NCI-H510A treated with DMSO at 0.1 percent for 48 hours (cell line): ENCODE data around the gene NDUFA3.
"Not testable (repeated sequence)": the region's sequence is repeated elsewhere in the genome, so short reads cannot be mapped to it uniquely, and the experiment has no call there.

Source experiments
- DNase-seq: peaks from one replicate; lab custom pipeline; 2025; lab: John Stamatoyannopoulos, UW

NDUFA3 gene

DNA sequence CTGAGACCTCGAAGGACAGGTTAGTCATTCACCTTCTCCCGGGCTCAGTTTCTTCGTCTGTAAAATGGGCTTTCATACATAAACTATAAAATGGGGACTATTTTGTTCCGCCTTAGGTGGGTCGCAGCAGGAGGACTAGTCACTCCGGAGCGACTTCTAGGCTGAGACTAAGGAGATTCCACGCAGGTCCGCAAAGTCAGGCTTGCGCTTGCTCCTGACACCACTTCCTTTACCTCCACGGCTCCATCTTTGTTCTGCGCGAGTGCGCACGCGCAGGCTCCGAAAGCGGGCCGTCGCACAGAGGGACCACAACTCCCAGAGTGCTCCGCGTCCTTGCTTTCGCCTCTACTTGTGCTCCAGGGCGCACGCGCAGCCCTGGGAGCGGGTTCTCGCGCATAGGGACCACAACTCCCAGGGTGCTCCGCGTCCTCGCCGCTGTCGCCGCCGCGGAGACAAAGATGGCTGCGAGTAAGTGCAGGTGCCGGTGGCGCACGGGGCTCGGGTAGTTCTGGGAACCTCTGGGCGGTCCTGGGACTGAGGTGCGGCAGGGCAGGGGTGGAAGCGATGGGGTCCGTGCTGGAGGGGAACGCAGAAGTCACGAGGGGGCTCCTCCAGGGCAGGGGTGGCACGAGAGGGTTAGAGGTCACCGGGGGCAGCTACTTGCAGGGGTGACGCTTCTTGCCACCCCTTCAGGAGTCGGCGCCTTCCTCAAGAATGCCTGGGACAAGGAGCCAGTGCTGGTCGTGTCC, at the start of gene NDUFA3:
Gene NDUFA3 (plus strand): TSS at position 435 of the 749 bp plus-strand sequence. CDS start 24 bp downstream, at position 459.
- DNase-seq: peak; percentile 95

GRCh38 chr19:54062643-54063042, 40.0 kb upstream of the NDUFA3 start:
- no peak for DNase-seq

- no peak for DNase-seq
Observed at GRCh38 chr19:54063350-54064116, 39.1 kb upstream of the NDUFA3 start, which contains the start of gene VSTM1. Gene VSTM1 (minus strand): TSS chr19:54063897. CDS start chr19:54063777, 120 bp downstream.

GRCh38 chr19:54069470-54069869, 33.2 kb upstream of the NDUFA3 start:
- no peak for DNase-seq

DNA sequence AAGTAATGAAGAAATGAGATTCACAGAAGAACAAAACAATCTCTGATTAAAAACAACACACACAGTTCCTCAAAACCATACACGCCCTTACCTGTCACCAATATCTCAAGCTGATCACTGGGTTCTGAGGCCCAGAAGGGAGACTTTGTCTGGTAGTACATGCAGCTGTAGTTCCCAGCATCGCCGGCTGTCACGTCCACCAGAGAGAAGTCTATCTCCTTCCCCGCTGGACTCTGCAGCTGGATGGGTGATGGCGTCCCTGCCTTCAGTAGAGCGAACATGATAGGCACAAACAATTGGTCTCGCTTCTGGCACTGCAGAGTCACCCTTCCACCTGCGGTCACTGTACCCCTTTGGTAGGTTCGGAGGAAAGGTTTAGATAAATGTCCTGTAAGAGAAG, 28.8 kb upstream of the NDUFA3 start:
- DNase-seq: no peak

- no peak for DNase-seq
Observed at GRCh38 chr19:54074851-54075250, 27.8 kb upstream of the NDUFA3 start.

DNA sequence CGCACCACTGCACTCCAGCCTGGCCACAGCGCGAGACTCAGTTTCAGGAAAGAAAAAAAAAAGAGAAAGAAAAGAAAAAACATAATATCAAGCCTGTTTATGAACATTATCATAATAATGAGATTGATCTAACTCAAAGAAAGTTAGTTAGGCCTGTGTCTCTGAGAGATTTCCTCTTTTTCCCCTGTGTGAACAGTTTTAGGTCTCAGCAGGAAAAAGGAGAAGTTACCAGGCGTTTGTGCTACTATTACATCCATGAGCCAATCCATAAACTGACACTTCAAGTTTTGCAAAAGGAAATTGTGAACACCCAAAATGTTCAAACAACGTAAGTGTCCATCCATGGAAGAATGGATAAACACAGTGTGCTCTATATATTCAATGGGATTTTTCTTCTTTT, 25.3 kb upstream of the NDUFA3 start:
- DNase-seq: no peak

GRCh38 chr19:54081032-54081431, 21.6 kb upstream of the NDUFA3 start, which contains the start of gene TARM1:
Gene TARM1 (minus strand): TSS chr19:54081365. CDS start chr19:54081340, 25 bp downstream.
- DNase-seq: no peak

GRCh38 chr19:54084410-54084809, 18.2 kb upstream of the NDUFA3 start:
- no peak for DNase-seq

DNA sequence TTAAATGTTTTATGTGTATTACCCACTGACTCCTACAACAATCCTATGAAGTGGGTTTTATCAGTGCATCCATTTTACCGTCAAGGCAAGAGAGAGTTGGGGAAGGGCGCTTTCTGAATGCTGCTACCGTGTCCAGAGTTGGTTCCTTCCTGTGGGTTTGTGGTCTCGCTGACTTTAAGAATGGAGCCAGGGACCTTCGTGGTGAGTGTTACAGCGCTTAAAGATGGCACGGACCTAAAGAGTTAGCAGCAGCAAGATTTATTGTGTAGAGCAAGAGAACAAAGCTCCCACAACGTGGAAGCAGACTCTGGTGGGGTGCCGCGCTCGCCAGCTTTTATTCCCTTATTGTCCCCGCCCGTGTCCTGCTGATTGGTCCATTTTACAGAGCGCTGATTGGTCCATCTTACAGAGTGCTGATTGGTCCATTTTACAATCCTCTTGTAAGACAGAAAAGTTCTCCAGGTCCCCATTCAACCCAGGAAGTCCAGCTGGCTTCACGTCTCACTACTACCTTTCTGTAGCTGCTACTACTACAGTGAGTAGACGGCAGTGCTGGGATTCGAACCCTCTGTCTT, 8.1 kb upstream of the NDUFA3 start:
- DNase-seq: no peak

- DNase-seq: no peak
Observed at GRCh38 chr19:54095136-54095858, 7.4 kb upstream of the NDUFA3 start.

GRCh38 chr19:54095859-54096616, 6.6 kb upstream of the NDUFA3 start:
- DNase-seq: not testable (repeated sequence)

DNA sequence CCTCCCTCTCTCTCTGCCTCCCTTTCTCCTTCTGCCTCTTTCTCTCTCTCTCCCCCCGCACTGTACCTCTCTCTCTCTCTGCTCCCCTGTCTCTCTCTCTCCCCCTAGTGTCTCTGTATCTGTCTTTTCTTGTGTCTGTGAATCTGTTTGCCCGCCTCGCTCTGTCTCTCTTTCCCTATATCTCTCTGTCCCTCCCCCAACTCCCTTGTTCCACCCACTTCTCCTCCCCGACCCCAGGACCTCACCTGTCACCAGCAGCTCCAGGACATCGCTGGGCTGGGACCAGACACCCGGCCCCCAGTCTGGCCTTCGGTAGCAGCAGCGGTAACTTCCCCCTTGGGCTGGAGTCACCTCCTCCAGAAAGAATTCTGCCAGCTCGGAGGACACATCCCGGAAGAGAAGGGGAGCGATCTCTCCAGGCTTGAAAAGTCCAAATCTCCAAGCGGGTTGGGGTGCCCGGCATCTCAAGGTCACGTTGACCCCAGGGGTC, 6.0 kb upstream of the NDUFA3 start:
- DNase-seq: no peak

DNA sequence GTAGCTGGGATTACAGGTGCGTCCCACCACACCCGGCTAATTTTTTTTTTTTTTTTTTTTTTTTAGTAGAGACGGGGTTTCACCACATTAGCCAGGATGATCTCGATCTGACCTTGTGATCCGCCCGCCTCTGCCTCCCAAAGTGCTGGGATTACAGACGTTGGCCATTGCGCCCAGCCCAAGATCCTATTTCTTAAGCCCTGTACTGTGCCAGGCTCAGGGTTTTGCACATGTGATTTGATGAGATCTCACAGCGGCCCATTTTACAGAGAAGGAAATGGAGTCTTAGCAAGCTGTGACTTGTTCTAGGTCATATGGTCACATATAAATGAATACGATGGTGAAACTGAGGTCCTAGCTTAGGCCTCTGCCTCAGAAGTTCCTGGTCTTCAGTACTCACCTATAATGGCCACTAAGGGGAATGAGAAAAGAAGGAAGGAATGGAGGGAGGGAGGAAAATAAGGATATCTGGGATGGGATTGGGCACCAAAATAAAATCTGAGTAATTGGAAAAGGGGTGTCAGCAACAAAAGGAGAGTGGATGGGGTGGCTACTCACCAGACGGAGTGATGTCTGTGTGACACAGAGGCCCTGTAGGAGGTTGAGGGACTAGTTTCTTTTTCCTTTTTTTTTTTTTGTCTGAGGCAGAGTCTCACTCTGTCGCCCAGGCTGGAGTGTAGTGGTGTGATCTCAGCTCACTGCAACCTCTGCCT, 3.3 kb upstream of the NDUFA3 start:
- DNase-seq: no peak

DNA sequence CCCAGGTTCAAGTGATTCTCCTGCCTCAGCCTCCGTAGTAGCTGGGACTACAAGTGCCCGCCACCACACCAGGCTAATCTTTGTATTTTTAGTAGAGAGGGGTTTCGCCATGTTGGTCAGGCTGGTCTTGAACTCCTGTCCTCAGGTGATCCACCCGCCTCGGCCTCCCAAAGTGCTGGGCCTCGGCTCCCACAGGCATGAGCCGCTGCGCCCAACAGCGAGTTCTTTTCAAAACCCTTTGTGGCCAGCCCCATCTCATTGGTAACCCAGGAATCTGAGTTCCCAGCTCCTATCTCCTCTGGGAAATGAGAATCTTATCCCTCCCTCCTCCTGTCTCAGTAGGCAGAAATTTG, 2.8 kb upstream of the NDUFA3 start:
- DNase-seq: not testable (repeated sequence)

GRCh38 chr19:54100561-54100960, 2.1 kb upstream of the NDUFA3 start, which contains the start of gene OSCAR:
Gene OSCAR (minus strand): TSS chr19:54100803. CDS start chr19:54100792, 11 bp downstream.
- no peak for DNase-seq

GRCh38 chr19:54104998-54105715, 2.5 kb downstream of the NDUFA3 start:
- no peak for DNase-seq

- no peak for DNase-seq
Observed at GRCh38 chr19:54105796-54106195, 3.1 kb downstream of the NDUFA3 start.

DNA sequence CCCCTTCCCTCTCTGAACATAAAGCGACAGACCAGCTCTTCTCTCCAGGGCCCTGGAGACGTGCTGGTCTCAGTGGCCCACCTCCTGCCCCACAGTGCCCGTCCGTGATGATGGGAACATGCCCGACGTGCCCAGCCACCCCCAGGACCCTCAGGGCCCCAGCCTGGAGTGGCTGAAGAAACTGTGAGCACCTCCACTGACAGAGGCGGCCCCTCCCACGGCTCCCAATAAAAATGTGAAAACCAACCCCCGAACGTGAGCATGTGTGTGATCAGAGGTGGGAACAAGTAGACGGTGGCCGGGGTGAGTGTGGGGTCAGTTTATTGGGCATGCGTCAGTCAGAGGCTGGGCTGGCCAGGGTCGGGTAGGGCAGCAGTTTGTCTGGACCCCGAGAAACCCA, 4.1 kb downstream of the NDUFA3 start:
- no peak for DNase-seq
